Measurements from ENCODE around the gene GPHN. TPM values are rescaled to one million over a fixed set of nuclear protein-coding genes. Genes with fewer than 3 reads are reported as not detected.

The GPHN gene
- total RNA-seq, result 6.8 and 9.2 TPM in 2 replicates

GRCh38 chr14:66507722-66508546 lies at the start of gene GPHN:
GPHN (plus strand) TSS chr14:66508147.

GRCh38 chr14:66485910-66486421 lies 22.0 kb upstream of the GPHN start, which contains the start of gene CCDC196:
CCDC196 (plus strand) TSS chr14:66486371; CDS start chr14:66486503, 132 bp downstream.

Other genes starting within 250 kb of the GPHN start
- gene CCDC196, start 21.8 kb upstream of the GPHN start, total RNA-seq, result not detected in 2 replicates